Stimulated activated CD8-positive, alpha-beta memory T cell treated with anti-CD3 and anti-CD28 coated beads, Interleukin-12 subunit alpha, Interleukin-12 subunit beta, amount 100 ng/mL, for 24 hours (primary cell): Measurements from ENCODE around the gene COLGALT1.

Experiments used
- DNase-seq: peaks from one replicate; pipeline ENCODE4 v3.0.0-alpha.2; 2020; ENCODE audit errors: extremely low read depth

COLGALT1 gene

DNA sequence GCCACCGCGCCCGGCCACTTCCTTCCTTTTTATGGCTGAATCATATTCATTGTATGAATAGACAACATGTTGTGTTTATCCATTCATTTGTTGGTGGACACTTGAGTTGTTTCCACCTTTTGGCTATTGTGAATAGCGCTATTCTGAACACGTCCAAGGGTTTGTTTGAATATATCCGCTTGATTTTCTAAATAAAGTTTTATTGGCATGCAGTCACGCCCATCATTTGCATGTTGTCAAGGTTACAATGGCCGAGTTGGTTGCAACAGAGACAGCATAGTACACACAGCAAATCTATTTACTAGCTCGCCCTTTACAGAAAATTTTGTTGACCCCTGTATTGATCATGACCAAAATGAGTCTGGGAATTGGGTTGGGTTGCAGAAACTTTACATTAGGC is 43.5 kb downstream of the COLGALT1 start:
- no peak for DNase-seq

DNA sequence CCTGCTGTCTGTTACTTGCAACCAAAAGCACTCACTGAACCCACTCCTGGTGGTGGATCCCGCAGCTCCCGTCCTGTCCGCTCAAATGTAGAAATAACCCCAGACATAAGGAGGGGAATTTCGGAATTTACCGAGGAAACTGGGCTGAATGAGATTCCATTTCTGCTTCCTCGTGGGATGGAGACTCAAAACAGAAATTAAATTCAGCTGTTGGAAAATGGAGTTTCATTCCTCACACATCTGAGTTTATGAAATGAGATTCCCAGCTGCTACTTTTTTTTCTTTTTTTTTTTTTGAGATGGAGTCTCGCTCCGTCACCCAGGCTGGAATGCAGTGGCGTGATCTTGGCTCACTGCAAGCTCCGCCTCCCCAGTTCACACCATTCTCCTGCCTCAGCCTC is 44.3 kb downstream of the COLGALT1 start:
- DNase-seq: no peak

DNA sequence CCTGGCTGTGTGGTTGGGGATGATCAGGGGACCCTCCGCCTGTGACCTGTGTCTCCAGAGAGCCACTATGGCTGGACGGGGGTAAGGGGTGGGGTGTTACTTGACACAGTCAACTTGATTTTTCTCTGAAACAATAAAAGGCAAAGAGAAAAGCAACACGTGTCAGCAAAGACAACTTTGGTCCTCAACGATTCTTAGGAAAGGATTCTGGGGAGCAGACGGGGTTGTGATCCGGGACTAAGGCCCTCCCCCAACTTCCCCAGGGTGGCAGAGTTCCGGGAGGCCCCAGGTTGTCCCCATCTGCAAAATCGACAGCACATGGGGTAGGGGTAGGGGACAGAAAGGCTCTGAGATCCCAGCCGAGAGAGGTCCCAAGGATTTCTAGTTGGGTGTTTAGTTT is 46.2 kb downstream of the COLGALT1 start:
- no peak for DNase-seq

DNA sequence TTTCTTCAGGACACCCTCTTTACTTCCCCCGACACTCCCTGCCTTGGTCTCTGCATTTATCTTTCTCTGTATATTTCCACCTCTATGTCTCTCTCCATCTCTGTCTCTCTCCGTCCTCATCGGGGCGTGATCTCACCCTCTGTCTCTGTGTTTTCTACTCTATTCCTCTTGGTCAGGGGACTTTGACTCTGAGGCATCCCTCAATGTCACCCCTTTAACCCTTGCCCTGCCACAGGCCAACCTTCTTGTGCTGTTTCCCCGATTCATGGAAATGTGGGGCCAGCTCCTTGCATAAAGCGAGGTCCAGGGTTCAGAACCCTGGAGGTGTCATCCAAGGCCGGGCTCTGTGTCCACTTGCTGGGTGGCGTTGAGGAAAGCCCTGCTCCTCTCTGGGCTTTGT is 46.8 kb downstream of the COLGALT1 start:
- no peak for DNase-seq

DNA sequence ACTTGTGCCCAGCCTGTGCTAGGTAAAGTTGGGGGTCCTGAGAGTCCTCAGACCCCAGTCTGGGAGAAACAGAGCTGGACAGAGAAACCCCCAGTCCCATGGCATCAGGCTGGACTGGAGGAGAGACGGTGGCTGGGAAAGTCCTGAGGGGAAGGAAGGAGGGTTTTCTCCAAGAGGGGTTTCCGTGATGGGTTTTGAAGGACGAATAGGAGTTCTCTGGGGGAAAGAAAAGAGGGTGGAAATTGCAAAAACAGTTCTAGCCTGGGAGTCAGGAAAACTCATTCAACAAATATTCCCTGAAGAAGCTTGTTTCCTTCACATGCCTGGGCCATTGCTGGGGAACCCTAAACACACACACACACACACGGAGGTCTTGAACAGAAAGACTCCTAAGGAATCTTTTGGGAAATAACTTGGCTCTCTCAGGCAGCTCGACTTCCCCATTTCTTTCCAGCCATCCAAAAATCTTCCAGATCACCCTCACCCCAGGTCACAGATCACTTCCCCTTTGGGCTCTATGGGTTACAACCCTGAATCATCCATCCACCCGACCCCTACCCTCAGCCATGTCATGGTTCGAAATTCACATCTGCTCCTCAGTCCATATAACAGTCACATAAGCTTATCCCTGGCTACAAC is 47.5 kb downstream of the COLGALT1 start:
- DNase-seq: no peak

DNA sequence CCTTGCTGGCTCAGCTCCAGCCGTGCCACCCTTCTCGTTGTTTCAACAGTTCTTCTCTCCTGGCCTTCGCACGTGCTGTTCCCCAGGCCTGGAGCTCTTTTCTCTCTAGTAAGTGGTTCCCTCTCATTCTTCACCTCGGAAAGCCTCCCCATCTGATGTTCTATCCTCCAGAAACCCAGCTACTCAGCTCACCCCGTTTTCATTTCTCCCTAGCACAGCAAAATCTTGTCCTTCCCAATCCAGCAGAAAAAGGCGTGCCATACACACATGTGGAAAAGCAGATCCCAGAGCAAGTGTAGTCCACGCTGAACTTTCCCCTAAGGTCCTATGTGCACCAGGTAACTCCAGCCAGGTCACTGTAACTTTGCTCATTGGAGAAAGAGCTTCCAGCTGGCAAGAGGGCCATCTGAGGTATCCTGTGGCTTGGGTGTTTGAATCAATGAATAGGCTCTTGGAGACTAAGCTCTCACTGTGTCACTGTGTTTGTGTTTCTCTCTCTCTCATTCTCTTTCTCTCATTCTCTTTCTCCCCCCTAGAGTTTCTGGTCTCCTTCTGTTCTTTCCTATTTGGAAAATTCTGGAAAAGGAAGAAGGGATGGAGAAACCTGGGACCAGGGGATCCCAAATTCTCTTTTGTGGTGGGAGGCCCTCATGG is 49.0 kb downstream of the COLGALT1 start:
- DNase-seq: no peak

DNA sequence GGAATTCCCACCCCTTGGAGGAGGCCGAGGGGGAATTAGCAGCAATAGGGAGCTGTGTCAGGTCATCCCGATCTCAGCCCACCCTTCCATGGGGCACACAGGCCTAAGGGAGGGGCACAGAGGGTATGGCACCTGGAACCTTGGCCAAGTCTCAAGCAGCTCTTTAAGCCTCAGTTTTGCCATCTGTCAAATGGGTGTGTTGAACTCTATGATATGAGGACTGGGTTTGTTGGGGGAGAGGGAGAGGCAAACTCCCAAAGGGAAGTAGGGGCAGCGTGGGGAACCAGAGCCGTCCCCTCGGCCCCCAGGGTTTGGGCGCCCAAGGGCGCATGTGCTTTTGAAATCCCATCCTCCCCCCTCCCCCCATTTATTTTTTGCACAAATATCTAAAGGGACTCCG is 49.7 kb downstream of the COLGALT1 start:
- DNase-seq: no peak

DNA sequence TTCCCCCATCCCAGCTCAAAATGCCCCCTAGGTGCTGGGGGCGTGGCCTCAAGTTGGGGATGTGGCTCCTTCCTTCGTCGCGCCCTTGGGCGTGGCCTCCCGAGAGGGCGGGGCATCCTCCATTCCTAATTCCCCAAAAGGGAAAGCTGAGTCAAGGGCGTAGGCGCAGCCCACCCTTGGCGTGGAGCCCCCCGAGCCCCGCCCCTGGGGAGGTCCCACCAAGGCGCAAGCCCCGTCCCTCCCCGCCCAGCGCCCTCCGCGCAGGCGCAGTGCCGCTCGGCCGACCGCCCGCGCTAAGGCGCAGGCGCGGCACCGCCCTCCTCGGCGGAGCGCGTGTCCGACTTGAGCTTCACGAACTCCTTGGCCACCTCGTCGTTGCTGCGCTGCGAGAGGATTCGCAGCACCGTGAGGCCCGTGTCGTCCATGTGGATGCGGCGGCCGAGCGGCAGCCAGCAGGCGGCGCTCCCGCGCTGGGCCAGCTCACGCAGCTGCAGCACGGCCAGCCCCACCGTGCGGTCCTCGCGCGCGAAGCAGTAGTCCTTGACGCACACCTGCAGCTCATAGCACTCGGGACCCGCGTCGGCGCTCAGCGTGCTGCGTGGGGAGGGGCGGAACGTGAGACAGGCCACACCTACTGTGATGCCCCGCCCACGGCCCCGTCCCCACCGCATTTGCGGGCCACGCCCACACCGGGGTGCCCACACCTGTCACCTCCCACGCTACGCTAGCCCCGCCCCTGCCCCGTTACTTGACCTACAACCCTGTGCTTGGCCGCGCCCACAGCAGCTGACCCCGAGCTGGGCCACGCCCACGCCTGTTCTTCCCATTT is 50.5 kb downstream of the COLGALT1 start:
- DNase-seq: peak; percentile 49

DNA sequence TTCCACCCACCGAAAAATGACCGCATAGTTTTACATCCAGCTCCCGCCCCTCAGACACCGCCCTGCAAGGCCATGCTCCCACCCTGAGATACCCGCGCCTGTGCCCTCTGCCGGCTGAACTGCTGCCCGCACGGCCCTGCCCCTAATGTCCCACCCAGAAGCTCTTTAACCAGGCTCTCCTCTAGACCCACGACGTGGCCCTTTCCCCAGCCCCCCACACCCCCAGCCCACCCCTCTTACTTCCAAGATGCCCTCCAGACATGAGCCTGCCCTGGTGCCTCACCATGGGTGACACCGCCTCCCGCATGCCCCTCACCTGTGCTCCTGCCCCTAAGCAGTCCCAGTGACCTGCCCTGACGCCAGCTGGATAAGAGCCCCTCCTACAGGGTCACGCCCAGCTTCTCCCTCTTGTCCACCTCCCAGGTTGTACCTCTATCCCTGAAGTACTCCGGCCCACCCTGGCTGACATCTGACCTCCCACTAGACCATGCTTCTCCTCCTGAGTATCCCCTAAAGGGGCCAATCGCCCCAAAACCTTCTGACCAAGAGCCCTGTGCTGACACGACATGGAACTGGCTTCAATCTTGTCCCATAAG is 51.2 kb downstream of the COLGALT1 start:
- no peak for DNase-seq

DNA sequence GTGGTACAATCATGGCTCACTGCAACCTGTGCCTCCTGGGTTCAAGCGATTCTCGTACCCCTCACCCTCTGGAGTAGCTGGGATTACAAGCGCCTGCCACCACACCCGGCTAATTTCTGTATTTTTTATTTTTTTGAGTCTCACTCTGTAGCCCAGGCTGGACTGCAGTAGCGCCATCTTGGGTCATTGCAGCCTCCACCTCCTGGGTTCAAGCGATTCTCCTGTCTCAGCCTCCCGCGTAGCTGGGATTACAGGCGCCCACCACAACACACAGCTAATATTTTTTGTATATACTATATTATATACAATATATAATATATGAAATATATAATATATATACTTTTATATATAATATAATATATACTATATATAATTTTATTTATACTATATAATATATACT is 52.5 kb downstream of the COLGALT1 start:
- DNase-seq: no peak

DNA sequence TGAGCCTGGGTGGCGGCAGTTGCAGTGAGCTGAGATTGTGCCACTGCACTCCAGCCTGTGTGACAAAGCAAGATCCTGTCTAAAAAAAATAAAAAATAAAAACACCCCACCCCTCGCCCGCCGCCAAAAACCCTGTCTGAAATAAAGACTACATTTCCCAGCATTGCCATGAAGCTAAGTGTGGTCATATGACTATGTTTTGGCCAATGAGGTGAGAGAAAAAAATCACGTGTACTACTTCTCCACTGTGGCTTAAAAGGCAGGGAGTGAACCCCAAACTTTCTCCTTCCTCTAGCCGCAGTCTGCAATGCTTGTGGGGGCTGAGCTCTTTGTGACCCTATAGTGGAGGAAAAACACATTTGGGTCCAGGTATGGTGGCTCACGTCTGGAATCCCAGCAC is 54.9 kb downstream of the COLGALT1 start:
- DNase-seq: no peak

DNA sequence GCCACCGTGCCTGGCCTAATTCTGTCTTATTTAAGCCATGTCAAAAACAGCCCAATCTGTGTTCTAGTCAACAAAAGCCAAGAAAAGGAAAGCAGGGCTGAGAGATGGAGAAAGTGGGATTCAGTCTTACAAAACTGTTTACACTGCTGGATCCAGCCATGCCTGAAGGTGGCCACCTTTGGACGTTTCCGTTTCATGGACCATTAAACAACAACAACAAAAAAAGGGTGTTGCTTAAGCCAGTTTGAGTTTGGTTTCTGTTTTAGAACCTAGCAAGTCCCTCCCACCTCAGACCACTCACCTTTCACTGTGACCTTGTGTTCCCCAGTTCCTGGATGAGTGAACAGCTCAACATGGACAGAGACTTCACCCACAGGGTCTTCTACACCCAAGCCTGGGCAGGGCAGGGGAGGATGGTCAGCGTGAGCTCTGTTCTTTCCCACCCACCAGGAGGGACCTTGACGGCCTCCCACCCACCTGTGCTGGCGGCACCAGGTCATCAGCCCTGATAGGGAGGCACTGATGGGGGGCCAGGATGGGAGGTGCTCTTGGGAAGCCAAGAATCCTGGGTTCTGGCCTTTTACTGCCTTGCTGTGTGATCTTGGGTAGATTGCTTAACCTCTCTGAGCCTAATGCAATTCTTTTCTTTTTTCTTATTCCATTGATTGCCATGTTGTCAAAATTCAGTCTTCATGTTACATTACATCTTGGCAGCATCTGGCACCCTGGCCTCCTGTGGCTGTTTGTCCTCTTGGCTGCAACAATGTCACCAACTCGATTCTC is 56.2 kb downstream of the COLGALT1 start:
- DNase-seq: no peak

DNA sequence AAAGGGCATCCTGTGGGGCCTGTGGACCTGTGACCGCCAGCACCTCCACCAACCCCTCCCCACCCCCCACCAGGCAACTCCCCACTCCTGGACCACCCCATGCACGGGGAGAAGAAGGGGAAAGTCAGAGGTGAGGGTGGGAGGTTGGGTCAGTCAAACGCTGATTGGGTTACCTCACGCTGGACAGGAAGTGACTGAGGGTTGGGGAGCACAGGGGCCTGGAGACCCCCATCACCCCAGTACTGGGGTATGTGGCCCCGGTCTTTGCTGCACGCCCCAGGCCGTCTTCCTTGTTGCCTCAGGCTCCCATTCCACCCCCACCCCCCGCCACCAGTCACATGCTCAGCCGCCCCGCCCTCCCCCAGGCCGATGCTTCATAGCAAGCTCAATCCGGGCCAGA is 59.0 kb downstream of the COLGALT1 start:
- no peak for DNase-seq

DNA sequence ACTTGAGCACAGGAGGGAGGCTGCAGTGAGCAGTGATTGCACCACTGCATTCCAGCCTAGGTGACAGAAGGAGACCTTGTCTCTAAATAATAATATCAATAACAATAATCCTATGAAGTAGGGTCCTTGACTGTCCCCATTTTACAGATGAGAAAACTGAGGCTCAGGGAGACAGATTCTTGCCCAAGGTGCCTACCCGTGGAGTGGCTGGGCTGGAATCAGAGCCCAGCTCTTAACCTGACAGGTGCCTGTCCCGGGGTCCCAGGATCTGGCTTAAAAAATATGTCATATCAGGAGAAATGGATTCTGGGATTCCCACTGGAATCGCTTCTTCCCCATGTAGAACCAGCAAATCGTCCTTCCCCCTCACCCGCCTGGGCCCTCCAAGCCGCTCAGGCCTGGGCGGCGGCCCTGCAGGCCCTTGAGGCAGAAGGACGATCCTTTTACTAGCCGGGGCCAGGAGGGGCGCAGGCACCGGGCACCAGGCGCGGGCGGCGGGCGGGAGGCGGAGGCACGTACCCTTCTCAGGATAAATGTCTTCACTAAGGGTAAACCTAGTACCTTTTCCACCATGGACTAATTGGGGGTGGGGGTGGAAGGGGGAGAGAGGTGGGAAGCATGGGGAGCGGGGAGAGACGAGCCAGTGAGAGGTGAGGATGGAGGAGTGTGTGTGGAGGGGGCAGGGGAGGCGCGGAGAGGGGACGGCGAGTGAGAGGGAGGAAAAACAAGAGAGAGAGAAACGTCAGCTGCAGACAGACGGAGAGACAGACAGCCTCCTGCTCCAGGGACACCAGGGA is 60.6 kb downstream of the COLGALT1 start:
- DNase-seq: no peak

DNA sequence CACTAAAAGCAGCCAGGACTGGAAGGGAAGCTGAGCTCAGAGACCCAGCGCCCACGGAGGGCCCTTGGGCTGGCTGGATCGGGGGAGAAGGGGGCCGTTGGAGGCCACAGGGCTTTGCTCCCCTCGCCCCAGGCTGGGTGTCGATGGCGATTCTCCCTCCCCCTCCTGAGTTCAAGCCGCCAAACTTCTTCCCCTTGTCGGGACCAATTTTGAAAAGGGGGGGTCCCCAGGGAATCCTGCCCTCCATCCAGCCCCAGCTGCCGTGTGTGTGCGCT is 61.2 kb downstream of the COLGALT1 start:
- no peak for DNase-seq

DNA sequence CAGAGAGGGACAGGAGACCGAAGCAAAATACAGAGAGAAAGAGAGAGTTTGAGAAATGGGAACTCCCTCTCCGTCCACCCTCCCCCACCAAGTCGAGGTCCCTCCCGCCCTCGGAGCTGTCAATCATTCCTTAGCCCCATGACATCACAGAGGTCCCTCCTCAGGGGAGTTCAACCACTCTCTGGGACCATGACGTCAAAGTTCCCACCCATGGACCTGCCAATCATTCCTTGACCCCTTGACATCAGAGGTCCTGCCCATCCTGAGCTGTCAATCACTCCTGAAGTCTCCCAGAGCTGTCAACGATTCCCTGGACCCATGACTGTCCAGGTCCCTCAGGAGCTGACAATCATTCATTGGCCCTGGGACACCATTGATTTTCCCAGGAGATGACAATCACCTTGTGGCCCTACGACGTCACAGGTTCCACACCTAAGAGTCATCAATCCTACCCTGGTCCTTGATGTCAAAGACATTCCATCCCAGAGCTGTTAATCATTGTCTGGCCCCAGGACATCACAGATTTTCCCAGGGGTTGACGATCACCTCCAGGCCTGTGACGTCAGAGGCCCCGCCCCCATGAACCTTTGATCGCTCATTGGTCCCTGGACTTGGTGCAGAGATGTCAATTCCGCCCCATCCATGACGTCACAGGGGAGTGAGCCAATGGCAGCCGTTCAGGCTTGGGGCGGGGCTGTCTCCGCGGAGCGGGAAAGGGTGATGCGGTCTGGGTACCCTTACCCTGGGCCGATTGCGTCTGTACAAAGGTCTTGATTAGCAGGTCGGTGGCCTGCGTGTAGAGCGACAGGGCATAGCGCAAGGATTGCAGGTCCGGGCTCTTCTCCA is 61.7 kb downstream of the COLGALT1 start:
- no peak for DNase-seq

DNA sequence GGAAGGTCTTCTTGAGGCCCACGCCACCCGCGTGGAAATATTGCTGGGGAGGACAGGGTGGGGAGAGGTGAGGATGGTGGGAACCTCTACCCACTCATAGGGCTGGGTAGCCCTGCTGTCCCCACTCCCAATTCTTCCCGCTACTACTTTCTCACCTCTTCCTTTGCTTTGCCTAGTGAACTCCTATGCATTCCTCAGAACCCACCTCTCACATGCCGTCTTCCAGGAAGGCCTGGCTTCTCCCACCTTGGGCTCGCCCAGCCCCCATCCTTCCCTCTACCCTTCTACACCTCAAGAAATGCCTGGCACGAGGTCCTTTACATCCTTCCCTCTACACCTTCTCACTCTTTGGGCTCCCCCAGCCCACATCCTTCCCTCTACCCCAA is 62.4 kb downstream of the COLGALT1 start:
- DNase-seq: no peak

DNA sequence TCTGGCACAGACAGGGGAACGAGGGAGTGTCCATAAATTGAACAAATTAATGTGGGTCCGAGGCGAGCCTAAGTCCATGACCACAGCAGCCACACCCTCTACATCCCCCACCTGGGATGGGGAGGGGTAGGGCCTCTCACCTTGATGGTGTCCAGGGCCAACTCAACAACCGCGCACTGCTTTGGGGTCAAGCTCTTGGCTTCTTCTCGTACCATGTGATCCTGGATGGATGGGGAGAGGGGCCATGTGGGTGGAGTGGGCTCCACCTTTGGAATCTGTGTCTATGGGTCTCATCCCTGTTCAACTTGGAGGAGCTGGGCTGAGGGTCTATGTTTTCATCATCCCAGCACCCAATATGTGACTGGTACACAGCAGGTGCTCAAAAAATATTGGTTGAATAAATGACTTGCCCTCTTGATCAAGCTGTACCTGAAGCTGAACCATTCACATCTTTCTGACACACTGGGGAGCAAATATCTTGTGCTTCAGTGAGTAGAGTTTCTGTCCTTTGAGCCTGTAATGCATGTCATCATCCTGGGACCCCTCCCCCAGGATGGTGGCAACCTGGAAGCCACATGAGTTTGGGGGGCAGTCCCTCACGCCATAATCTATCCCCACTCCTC is 62.9 kb downstream of the COLGALT1 start:
- no peak for DNase-seq

DNA sequence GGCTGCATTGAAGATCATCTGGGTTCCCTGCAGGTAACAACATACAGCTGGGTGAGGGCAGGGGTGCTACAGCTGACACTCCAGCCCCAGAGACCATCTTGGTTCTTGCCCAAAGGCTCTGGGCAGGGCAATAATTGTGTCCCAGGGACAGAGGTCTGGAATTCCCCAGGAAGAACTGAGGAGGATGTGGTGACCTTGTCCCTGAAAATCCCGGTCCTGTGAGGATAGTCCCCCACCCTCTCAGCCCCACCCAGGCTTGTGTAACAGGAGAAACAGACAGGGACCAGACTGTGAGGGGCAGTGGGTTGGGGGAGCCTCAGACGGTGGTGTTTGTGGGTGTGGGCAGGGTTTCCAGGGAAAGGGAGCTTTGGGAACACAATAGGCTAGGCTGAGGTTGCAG is 63.5 kb downstream of the COLGALT1 start:
- no peak for DNase-seq

DNA sequence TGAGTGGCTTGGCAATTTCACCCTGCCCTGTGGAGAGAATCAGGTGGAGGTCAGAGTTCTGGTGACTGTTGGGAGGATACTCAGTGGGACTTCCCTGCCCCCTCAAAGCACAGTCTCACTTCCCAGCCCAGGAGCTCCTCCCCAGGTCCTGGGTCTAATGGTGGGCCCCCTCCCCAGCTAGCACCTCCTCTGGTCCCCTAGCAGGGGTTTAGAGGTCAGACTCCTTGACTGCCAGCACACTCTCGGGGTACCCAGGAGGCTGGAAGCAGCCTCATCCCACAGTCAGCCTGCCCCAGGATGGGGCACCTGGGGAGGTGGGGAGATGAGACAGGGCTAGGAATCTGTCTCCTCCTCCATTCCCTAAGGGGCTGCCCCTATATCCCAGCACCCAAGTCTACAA is 65.2 kb downstream of the COLGALT1 start:
- no peak for DNase-seq
